Measurements from ENCODE around the gene VAMP5.

GRCh38 chr2:85623991-85624390 is 39.8 kb downstream of the VAMP5 start:
- TF ChIP-seq HDGF (IDR thresholded peaks at IDR 0.05; ENCODE audit: borderline replicate concordance) = no peak
- no peak for TF ChIP-seq SUZ12 (IDR thresholded peaks at IDR 0.05)
- no peak for TF ChIP-seq ELF4 (IDR thresholded peaks at IDR 0.05)

All from HEK293T (cell line).